Transverse colon (tissue), 4 donors: ENCODE results near the gene HELZ.

Experiments
- CTCF ChIP-seq, 5 experiments: fragments of 200-600 bp in 3 of 5; fragments of 450-650 bp in 2 of 5; sonication (generic) in 3 of 5; IDR thresholded peaks; 1 replicate in 2 of 5; 2 replicates in 3 of 5; pipeline ENCODE4 v1.5.1; 2016 to 2017; ENCODE audit warnings: antibody characterized with exemption in 5 of 5, inconsistent platforms in 3 of 5, mild to moderate bottlenecking in 2 of 5, moderate library complexity in 1 of 5
- EP300 ChIP-seq: sonication (generic); formaldehyde crosslinking; IDR thresholded peaks from one replicate; pipeline ENCODE4 v1.6.1; 2017; ENCODE audit warnings: antibody characterized with exemption, low read depth
- POLR2AphosphoS5 ChIP-seq, 3 donors: sonication (generic); formaldehyde crosslinking; IDR thresholded peaks; one replicate each; pipeline ENCODE4 v1.6.1; 2016; ENCODE audit warnings: antibody characterized with exemption in 3 of 3

GRCh38 chr17:67272312-67273047, 27.5 kb upstream of the HELZ start:
- TF ChIP-seq EP300: no peak
- no peak for TF ChIP-seq CTCF (IDR thresholded peaks at IDR 0.05)
- no peak for TF ChIP-seq POLR2AphosphoS5 (IDR thresholded peaks at IDR 0.05)
